Caco-2 (cell line): ENCODE measurements around the gene PHYHIPL. TPM values are rescaled to one million over a fixed set of nuclear protein-coding genes. Genes with fewer than 3 reads are reported as not detected.

Experiments
- BruUV-seq: library from RNA; stranded (reverse); fragments of 400-500 nt; replicated peaks from 2 replicates; lab custom pipeline; 2021; lab: Mats Ljungman, UMichigan
- CTCF ChIA-PET: fragments of 300-600 bp; sonication (Branson Sonifier 250); formaldehyde crosslinking; loops from one replicate; lab custom pipeline; 2022; ENCODE audit warnings: antibody characterized with exemption; lab: Charles Lee
- POLR2A ChIA-PET: fragments of 300-600 bp; sonication (Branson Sonifier 250); formaldehyde crosslinking; loops from one replicate; lab custom pipeline; 2022; ENCODE audit warnings: antibody characterized with exemption; lab: Charles Lee
- DNase-seq, 2 experiments: peaks; one replicate each; pipeline versions ENCODE4 v3.0.0 to v3.0.0-alpha.2; 2020 to 2022
- H3K27me3 ChIP-seq: replicated peaks from 2 replicates; pipeline ENCODE4 v1.6.0; 2011; ENCODE audit warnings: low read length; ENCODE audit not compliant: control insufficient read depth, insufficient read depth
- H3K36me3 ChIP-seq: 2 replicates; pipeline ENCODE4 v1.5.1; 2011; ENCODE audit warnings: low read length; ENCODE audit not compliant: control insufficient read depth, insufficient read depth
- H3K4me1 ChIP-seq: fragments of 250-450 bp; sonication (Bioruptor Pico); 2 replicates; pipeline ENCODE4 v1.5.1; 2020; ENCODE audit warnings: mild to moderate bottlenecking
- H3K4me3 ChIP-seq: 2 replicates; pipeline ENCODE4 v1.5.1; 2011; ENCODE audit warnings: low read depth, mild to moderate bottlenecking, control low read depth, low read length
- H3K9me3 ChIP-seq: fragments of 250-450 bp; sonication (Bioruptor Pico); 2 replicates; pipeline ENCODE4 v1.5.1; 2020; ENCODE audit warnings: mild to moderate bottlenecking, moderate library complexity
- H3K27ac Mint-ChIP-seq: one replicate; pipeline ENCODE4 v1.8.0; 2022; ENCODE audit warnings: mixed read lengths; ENCODE audit not compliant: unreplicated experiment
- H3K27me3 Mint-ChIP-seq: one replicate; pipeline ENCODE4 v1.8.0; 2022; ENCODE audit warnings: mixed read lengths; ENCODE audit not compliant: insufficient read depth, unreplicated experiment
- H3K36me3 Mint-ChIP-seq: one replicate; pipeline ENCODE4 v1.8.0; 2022; ENCODE audit warnings: mild to moderate bottlenecking, mixed read lengths; ENCODE audit not compliant: insufficient read depth, unreplicated experiment
- H3K4me1 Mint-ChIP-seq: one replicate; pipeline ENCODE4 v1.8.0; 2022; ENCODE audit warnings: low read depth, mixed read lengths; ENCODE audit not compliant: unreplicated experiment
- H3K4me3 Mint-ChIP-seq: one replicate; pipeline ENCODE4 v1.8.0; 2022; ENCODE audit warnings: mild to moderate bottlenecking, moderate library complexity, mixed read lengths; ENCODE audit not compliant: unreplicated experiment
- H3K9me3 Mint-ChIP-seq: one replicate; pipeline ENCODE4 v1.8.0; 2022; ENCODE audit warnings: mixed read lengths; ENCODE audit not compliant: unreplicated experiment
- CTCF ChIP-seq, 2 experiments: fragments of 200-600 bp in 1 of 2; IDR thresholded peaks; 1 replicate in 1 of 2; 2 replicates in 1 of 2; pipeline versions ENCODE4 v1.5.1 to v1.8.0; 2011 to 2022; ENCODE audit warnings: antibody characterized with exemption in 1 of 2, control low read depth in 1 of 2, inconsistent platforms in 1 of 2, low read depth in 1 of 2, low read length in 1 of 2, mild to moderate bottlenecking in 1 of 2, moderate library complexity in 1 of 2; ENCODE audit not compliant: insufficient read depth in 1 of 2, severe bottlenecking in 1 of 2, unreplicated experiment in 1 of 2
- intact Hi-C: fragments of 100-400 bp; cut with micrococcal nuclease; formaldehyde crosslinking; loops from one replicate; pipeline ENCODE4 v1.10.0; 2022; ENCODE audit not compliant: unreplicated experiment
- total RNA-seq: library from RNA; stranded (reverse); gene quantifications from 2 replicates; pipeline ENCODE4 v1.2.3, GENCODE V29; 2022

PHYHIPL gene
- total RNA-seq, 1 experiment from 2014 or later: 48.1 TPM

DNA sequence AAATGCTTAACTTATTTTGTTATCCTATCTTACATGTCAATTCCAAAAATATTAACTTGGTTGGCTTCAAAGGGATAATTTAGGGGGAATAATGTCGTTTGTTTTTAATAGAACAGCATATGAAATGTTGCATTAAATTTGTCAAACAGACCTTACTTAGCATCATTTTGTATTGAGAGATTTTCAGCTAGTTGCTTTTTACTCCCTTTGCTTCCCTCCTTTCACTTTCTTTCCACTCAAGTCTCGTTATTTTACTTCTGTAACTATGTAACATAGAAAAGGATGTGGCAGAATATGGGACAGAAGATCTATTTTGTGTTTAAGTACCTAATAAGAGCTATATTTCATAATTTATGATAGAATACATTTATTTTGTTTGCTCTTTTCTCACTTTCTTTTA is 2.6 kb downstream of the PHYHIPL start:
- H3K4me1 ChIP-seq: peaks cover 19% of the 10 kb centered on the region
- no TSS peak for BruUV-seq
- H3K27ac Mint-ChIP-seq: no peak overlapping the region
- DNase-seq: no peak
- POLR2A ChIA-PET: interaction anchor here (0.6 kb wide), 2 partner anchors 32 to 90 kb away, joined by 4 to 10 read pairs; no protein-coding TSS in a partner anchor
- no peaks in the 10 kb centered on the region for H3K9me3 Mint-ChIP-seq
- H3K4me1 Mint-ChIP-seq: peaks cover 16% of the 10 kb centered on the region
- TF ChIP-seq CTCF (IDR thresholded peaks at IDR 0.05; ENCODE audit: insufficient read depth in 1 of 2, low read depth in 1 of 2, low read length in 1 of 2, severe bottlenecking in 1 of 2, unreplicated experiment in 1 of 2): no peak
- no peaks in the 10 kb centered on the region for H3K27me3 Mint-ChIP-seq
- H3K36me3 Mint-ChIP-seq: peaks cover 17% of the 10 kb centered on the region
- H3K36me3 ChIP-seq: no peaks in the 10 kb centered on the region
- CTCF ChIA-PET: no interaction called here
- no peaks in the 10 kb centered on the region for H3K27me3 ChIP-seq
- H3K9me3 ChIP-seq: no peaks in the 10 kb centered on the region
- peak overlapping the region; percentile 97 for H3K4me3 ChIP-seq
- intact Hi-C loops: loop anchor here (10.0 kb wide), 3 partner anchors 364 to 664 kb away; partner anchors contain the start of gene BICC1
- H3K4me3 Mint-ChIP-seq: peak overlapping the region; percentile 90

GRCh38 chr10:59180689-59181270 is 4.3 kb downstream of the PHYHIPL start:
- H3K27ac Mint-ChIP-seq: no peak overlapping the region
- H3K36me3 ChIP-seq: no peaks in the 10 kb centered on the region
- BruUV-seq: no TSS peak
- H3K4me1 Mint-ChIP-seq: peaks cover 7% of the 10 kb centered on the region
- ChIA-PET POLR2A (interaction anchor here (0.6 kb wide), 1 partner anchor 670 kb away, joined by 6 read pairs; no protein-coding TSS in a partner anchor), CTCF (interaction anchor here (1.9 kb wide), 1 partner anchor 228 kb away, joined by 5 read pairs; no protein-coding TSS in a partner anchor)
- no peak for TF ChIP-seq CTCF (IDR thresholded peaks at IDR 0.05; ENCODE audit: insufficient read depth in 1 of 2, low read depth in 1 of 2, low read length in 1 of 2, severe bottlenecking in 1 of 2, unreplicated experiment in 1 of 2)
- intact Hi-C loops: loop anchor here (1.0 to 2.0 kb wide), 4 partner anchors 228 to 649 kb away; no protein-coding TSS in a partner anchor
- H3K4me3 ChIP-seq: no peak overlapping the region
- H3K9me3 ChIP-seq: no peaks in the 10 kb centered on the region
- peaks cover 21% of the 10 kb centered on the region for H3K36me3 Mint-ChIP-seq
- no peaks in the 10 kb centered on the region for H3K27me3 ChIP-seq
- H3K4me1 ChIP-seq: peaks cover 4% of the 10 kb centered on the region; the same call in 1 of the 2 replicates
- H3K27me3 Mint-ChIP-seq: no peaks in the 10 kb centered on the region
- no peak overlapping the region for H3K4me3 Mint-ChIP-seq
- H3K9me3 Mint-ChIP-seq: no peaks in the 10 kb centered on the region
- no peak for DNase-seq

- Histone ChIP-seq H3K4me1 (peaks cover 4% of the 10 kb centered on the region; the same call in 1 of the 2 replicates), H3K4me3 (no peak overlapping the region), H3K36me3 (no peaks in the 10 kb centered on the region), H3K27me3 (no peaks in the 10 kb centered on the region), H3K9me3 (no peaks in the 10 kb centered on the region; the same call in 1 of the 2 replicates)
- POLR2A ChIA-PET: no interaction called here
- peaks cover 7% of the 10 kb centered on the region for H3K4me1 Mint-ChIP-seq
- peak; percentile 87 to 89 for TF ChIP-seq CTCF (IDR thresholded peaks at IDR 0.05; ENCODE audit: insufficient read depth in 1 of 2, low read depth in 1 of 2, low read length in 1 of 2, severe bottlenecking in 1 of 2, unreplicated experiment in 1 of 2)
- CTCF ChIA-PET: interaction anchor here (2.8 kb wide), 1 partner anchor 230 kb away, joined by 15 read pairs; no protein-coding TSS in a partner anchor
- H3K9me3 Mint-ChIP-seq: no peaks in the 10 kb centered on the region
- no peaks in the 10 kb centered on the region for H3K27me3 Mint-ChIP-seq
- BruUV-seq: no TSS peak
- intact Hi-C loops: loop anchor here (1.0 to 2.0 kb wide), 5 partner anchors 229 to 767 kb away; no protein-coding TSS in a partner anchor
- H3K4me3 Mint-ChIP-seq: no peak overlapping the region
- DNase-seq: peak; percentile 51 to 78
- peaks cover 15% of the 10 kb centered on the region for H3K36me3 Mint-ChIP-seq
- H3K27ac Mint-ChIP-seq: no peak overlapping the region
Measured at GRCh38 chr10:59181668-59182067, 5.2 kb downstream of the PHYHIPL start.
